IPS-NIHi11 (cell line): ENCODE data around the gene CELA3B.
A peak's percentile ranks its signal among the peaks of the same experiment; 100 is the strongest.
"Not testable (repeated sequence)": the region's sequence is repeated elsewhere in the genome, so short reads cannot be mapped to it uniquely, and the experiment has no call there.

Experiments used
- DNase-seq: peaks from one replicate; pipeline ENCODE4 v3.0.0; 2012; ENCODE audit warnings: mixed read lengths, low spot score

CELA3B gene

GRCh38 chr1:21975296-21975695, 1.5 kb upstream of the CELA3B start:
- DNase-seq, result not testable (repeated sequence)

GRCh38 chr1:21978209-21978608, 1.4 kb downstream of the CELA3B start:
- not testable (repeated sequence) for DNase-seq

DNA sequence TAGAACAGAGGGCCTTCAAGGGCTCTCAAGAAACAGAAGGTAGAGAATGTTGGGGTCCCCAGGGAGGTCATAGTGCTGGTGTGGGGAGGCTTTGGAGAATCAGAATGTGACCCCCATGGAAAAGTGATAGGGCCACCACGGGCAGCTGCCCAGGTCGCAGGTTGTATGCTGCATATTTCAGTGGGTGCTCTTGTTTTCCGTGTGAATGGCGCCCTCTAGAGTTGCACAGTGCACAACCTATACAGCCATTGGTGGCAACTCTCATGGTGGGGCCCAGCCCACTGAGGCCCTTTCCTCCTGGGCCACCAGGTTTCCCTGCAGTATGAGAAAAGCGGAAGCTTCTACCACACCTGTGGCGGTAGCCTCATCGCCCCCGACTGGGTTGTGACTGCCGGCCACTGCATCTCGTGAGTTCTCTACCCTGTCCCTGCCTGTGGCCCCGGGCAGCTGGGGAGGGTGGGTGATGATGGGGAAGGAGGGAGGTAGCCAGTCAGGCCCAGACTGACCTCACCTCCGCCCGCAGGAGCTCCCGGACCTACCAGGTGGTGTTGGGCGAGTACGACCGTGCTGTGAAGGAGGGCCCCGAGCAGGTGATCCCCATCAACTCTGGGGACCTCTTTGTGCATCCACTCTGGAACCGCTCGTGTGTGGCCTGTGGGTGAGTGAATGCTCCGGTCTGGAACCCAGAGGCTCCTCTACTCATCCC, 3.8 kb downstream of the CELA3B start:
- not testable (repeated sequence) for DNase-seq

DNA sequence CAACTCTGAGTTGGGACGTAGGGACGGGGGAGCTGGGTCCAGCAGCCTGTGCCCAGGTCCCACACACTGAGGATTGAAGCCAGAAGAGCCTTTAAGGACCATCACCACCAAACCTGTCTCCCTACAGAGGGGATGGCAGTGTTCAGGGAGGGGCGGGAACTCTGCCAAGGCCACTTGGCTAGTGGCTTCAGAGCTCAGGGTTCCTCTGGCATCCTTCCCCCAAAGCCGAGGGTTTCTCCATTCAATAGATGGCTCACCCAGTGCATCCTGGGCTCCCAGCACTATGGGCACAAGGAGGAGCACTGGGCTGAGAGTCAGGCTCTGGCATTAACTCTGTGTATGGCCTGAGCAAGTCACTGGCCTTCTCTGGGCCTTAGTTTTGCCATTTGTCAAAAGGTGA, 4.4 kb downstream of the CELA3B start:
- DNase-seq, result not testable (repeated sequence)

DNA sequence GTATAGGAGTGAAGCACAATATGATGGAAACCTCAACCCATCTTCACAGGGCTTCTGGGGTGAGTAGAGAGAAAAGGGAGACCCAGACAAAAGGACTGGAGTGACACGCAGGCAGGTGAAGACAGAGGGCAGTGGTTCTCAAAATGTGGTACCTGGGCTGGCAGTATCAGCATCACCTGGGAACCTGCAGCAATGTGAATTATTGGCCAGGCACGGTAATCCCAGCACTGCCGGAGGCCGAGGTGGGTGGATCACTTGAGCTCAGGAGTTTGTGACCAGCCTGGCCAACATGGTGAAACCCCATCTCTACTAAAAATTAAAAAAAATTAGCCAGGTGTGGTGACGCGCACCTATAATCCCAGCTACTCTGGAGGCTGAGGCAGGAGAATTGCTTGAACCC, 5.3 kb downstream of the CELA3B start:
- DNase-seq, result not testable (repeated sequence)

- DNase-seq, result not testable (repeated sequence)
Observed at GRCh38 chr1:21983539-21983938, 6.7 kb downstream of the CELA3B start.

DNA sequence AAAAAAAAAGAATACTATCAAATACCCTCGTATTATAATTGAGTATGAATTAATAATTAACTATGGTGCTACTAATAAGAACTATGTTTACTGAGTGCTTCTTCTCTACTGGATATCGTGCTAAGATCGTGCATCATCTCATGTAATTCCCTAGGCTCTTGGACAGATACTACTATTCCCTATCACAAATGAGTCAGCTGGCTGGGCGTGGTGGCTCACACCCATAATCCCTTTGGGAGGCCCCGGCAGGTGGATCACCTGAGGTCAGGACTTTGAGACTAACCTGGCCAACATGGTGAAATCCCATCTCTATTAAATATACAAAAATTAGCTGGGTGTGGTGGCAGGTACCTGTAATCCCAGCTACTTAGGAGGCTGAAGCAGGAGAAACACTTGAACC, 9.1 kb downstream of the CELA3B start:
- not testable (repeated sequence) for DNase-seq

DNA sequence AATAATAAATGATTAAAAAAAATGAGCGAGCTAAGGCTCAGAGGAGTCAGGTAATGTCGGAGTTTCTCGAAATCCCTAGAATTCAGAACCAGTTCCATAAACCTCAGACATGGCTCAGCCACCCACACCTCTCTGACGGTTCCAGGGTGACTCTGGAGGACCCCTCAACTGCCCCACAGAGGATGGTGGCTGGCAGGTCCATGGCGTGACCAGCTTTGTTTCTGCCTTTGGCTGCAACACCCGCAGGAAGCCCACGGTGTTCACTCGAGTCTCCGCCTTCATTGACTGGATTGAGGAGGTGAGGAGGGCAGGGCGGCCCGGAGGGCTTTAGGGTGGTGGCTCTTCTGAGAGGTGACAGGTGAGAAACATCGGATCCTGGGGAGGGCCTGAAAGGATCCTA, 9.6 kb downstream of the CELA3B start:
- DNase-seq, result not testable (repeated sequence)

GRCh38 chr1:21989672-21990393, 13.0 kb downstream of the CELA3B start:
- not testable (repeated sequence) for DNase-seq

DNA sequence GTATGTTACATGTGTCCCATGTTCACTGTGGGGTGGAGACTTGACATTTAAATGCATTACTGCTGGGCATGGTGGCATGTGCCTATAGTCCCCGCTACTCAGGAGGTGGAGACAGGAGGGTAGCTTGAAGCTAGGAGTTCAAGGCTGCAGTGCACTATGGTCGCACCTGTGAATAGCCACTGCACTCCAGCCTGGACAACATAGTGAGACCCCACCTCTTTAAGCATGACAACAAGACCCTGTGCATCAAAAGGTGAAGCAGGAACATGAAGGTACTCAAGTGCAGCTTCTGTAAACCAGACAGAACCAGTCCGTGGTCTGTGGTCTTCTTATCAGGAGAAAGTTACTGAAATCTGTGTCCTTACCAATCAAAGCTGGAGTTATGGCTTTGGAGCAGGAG, 15.4 kb downstream of the CELA3B start:
- not testable (repeated sequence) for DNase-seq

GRCh38 chr1:21994716-21995115, 17.9 kb downstream of the CELA3B start:
- not testable (repeated sequence) for DNase-seq

DNA sequence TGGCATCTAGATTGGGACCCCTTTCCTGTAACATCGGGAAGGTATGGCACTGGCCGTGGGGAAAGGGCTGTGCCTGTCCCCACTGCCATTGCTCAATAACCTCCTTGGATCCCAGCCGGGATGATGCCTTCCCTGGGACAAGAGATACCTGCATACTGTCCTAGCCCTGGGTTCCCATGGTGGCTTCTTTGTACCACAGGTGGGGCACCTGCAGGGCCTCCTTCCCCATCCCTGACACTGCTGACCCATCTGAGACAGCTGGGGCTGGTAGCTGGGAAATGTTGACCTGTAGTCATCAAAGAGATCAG, 19.8 kb downstream of the CELA3B start:
- not testable (repeated sequence) for DNase-seq

- not testable (repeated sequence) for DNase-seq
Observed at GRCh38 chr1:21997891-21998623, 21.2 kb downstream of the CELA3B start.

- DNase-seq, result peak; percentile 27
Observed at GRCh38 chr1:21998624-21999294, 21.9 kb downstream of the CELA3B start.

DNA sequence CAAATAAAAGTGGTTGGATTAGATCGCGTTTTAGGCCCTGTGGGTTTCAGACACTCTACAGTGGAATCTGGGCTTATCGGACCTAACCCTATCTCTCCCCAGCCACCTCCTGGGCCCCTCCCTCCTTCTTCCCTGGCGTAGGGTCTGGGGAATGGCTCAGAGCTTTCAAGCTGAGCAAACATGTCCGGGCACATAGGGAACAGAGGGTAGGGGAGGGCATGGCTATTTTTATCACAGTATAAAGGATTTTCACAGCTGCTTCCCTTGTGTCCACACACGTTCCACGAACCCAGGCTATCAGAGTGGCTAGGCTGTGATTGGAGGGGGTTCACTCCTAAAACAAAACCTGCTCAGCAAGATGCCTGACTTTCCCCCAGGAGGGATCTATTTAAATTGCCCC, 22.8 kb downstream of the CELA3B start:
- DNase-seq, result not testable (repeated sequence)

- no peak for DNase-seq
Observed at GRCh38 chr1:22001409-22001808, 24.6 kb downstream of the CELA3B start, which contains the start of gene CELA3A. TSS of gene CELA3A (plus strand) at chr1:22001657. CDS start at chr1:22001675, 18 bp downstream.

DNA sequence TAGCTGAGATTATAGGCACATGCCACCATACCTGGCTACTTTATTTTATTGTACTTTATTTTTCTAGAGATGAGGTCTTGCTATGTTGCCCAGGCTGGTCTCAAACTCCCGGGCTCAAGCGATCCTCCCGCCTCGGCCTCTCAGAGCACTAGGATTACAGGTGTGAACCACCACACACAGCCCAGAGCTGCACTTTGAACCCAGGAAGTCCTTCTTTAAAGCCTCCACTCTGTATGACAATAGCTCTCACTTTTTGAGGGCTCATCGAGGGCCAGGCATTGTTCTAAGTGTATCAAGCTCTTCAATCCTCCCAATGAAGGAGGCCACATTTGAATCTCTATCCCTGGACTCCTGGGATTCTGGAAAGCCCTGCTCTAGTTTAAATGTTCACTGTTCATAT, 25.6 kb downstream of the CELA3B start:
- DNase-seq, result not testable (repeated sequence)

DNA sequence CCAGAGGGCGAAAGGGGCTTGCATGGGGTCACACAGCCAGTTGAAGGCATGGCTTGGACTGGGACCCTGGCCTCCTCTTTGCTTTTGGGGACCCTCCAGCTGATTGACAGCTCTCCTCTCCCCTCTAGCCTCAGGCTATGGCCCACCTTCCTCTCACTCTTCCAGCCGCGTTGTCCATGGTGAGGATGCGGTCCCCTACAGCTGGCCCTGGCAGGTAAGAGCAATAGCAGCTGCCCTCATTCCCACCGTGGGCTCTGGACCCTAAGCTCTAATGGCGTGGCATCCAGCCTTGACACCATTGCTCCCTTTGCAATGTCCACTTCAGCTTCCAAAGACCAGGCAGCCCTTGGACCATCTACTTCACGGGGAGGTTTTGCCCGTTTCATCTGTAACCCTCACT, 26.1 kb downstream of the CELA3B start:
- not testable (repeated sequence) for DNase-seq

DNA sequence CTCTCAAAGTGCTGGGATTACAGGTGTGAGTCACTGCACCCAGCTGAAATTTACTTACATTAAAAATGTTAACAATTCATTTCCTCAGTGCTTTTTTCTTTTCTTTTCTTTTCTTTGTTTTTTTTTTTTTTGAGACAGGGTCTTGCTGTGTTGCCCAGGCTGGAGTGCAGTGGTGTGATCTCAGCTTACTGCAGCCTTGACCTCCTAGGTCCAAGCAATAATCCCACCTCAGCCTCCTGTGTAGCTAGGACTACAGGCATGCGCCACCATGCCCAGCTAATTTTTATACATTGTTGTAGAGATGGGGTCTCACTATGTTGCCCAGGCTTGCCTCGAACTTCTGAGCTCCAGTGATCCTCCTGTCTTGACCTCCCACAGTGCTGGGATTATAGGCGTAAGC, 27.1 kb downstream of the CELA3B start:
- DNase-seq, result not testable (repeated sequence)

GRCh38 chr1:22005261-22006149, 28.7 kb downstream of the CELA3B start:
- DNase-seq, result not testable (repeated sequence)

GRCh38 chr1:22006736-22007135, 29.9 kb downstream of the CELA3B start:
- DNase-seq, result not testable (repeated sequence)
